ENCODE data around the gene CMIP.

DNA sequence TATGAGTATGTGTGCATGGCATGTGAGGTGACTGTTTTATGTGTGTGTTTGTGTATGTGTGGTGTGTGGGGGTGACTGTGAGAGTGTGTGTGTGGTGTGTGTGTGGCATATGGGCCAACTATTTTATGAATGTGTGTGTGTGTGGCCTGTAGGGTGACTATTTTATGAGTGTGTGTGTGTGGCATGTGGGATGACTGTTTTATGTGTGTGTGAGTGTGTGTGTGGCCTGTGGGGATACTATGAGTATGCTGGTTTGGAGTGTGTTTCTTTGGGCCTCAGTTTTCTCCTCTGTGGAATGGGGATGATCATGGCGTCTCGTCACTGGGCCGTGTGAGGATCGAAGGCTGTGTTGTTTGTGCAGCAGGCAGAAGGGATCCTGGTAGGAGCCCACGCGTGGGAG is 182.4 kb downstream of the CMIP start:
- TF ChIP-seq, protein P1, sequence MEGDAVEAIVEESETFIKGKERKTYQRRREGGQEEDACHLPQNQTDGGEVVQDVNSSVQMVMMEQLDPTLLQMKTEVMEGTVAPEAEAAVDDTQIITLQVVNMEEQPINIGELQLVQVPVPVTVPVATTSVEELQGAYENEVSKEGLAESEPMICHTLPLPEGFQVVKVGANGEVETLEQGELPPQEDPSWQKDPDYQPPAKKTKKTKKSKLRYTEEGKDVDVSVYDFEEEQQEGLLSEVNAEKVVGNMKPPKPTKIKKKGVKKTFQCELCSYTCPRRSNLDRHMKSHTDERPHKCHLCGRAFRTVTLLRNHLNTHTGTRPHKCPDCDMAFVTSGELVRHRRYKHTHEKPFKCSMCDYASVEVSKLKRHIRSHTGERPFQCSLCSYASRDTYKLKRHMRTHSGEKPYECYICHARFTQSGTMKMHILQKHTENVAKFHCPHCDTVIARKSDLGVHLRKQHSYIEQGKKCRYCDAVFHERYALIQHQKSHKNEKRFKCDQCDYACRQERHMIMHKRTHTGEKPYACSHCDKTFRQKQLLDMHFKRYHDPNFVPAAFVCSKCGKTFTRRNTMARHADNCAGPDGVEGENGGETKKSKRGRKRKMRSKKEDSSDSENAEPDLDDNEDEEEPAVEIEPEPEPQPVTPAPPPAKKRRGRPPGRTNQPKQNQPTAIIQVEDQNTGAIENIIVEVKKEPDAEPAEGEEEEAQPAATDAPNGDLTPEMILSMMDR (IDR thresholded peaks at IDR 0.05) = no peak
- no peak for TF ChIP-seq POLR2A (IDR thresholded peaks at IDR 0.05)

All from thyroid gland (tissue), 4 donors.